Suprapubic skin (tissue), 3 donors: ENCODE results near the gene RALGAPA2.

Experiments used
- CTCF ChIP-seq, 2 donors: fragments of 200-600 bp in 1 of 2; fragments of 450-650 bp in 1 of 2; sonication (generic) in 1 of 2; IDR thresholded peaks; one replicate each; pipeline ENCODE4 v1.5.1; 2016 to 2019; ENCODE audit warnings: antibody characterized with exemption in 2 of 2, mild to moderate bottlenecking in 1 of 2, moderate library complexity in 1 of 2
- EP300 ChIP-seq: sonication (generic); formaldehyde crosslinking; IDR thresholded peaks from one replicate; pipeline ENCODE4 v1.6.1; 2017; ENCODE audit warnings: antibody characterized with exemption

- TF ChIP-seq CTCF (IDR thresholded peaks at IDR 0.05) (no peak), EP300 (no peak)
Observed at GRCh38 chr20:20549704-20550103, 162.7 kb downstream of the RALGAPA2 start.
